NCI-H2107 (cell line): ENCODE data around the gene TMEM139.

Experiments used
- DNase-seq: peaks from one replicate; lab custom pipeline; 2025; lab: John Stamatoyannopoulos, UW

TMEM139 gene

DNA sequence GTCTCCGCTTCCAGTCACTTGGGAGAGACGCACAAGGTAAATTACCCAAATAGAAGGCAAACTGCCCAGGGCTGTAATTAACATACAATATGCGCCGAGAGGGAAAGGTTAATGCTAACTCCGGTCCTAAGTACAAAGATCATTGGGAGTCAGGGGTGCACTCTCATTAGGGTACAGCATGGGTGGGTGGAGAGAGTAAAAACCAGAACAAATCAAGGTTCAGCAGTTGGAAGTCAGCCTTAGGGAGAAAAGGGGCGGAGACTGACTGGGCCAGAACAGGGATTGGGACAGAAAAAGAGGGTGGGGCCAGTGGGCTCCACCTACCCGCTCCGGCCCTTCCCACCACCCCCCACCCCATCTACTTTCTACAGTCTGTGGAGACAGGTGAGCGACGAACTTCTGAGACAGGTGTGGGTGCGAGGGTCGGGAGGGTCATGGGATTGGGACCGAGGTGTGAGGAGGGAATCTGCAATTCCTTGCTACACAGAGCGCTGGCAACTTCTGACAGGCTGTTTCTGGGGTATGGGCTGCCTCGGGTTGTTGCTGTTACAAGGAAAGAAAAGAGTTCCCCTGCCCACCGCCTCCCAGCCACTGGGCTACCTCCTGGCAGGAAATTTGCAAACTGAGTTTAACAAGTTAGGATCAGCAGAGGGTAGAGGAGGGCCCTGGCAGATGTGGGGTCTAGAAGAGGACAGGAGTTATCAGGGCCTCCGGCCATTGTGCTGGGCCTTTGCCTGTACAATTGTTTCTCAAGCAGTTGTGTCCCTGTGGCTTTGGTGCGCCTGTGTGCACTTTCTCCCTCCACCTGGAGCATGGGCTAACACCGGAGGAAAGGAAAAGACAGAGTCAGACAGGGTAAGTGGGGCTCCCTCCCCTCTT, at the start of gene TMEM139:
TSS of gene TMEM139 (plus strand) at position 368 of the 879 bp plus-strand sequence. CDS start 1,000 bp downstream, outside the sequence.
- DNase-seq: no peak

DNA sequence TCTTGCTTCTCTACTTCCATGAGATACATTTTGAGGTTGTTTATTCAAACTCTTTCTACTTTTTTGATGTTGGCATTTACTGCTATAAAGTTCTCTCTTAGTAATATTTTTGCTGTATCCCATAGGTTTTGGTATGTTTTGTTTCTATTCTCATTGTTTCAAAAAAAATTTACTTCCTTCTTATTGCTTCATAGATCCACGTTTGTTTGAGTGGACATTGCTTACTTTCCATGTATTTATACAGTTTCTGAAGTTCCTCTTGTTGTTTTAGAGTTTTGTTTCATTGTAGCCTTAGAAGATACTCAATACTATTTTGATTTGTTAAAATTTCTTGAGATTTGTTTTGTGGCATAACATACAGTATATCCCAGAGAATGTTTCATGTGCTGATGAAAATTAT, 49.2 kb upstream of the TMEM139 start:
- DNase-seq: no peak

DNA sequence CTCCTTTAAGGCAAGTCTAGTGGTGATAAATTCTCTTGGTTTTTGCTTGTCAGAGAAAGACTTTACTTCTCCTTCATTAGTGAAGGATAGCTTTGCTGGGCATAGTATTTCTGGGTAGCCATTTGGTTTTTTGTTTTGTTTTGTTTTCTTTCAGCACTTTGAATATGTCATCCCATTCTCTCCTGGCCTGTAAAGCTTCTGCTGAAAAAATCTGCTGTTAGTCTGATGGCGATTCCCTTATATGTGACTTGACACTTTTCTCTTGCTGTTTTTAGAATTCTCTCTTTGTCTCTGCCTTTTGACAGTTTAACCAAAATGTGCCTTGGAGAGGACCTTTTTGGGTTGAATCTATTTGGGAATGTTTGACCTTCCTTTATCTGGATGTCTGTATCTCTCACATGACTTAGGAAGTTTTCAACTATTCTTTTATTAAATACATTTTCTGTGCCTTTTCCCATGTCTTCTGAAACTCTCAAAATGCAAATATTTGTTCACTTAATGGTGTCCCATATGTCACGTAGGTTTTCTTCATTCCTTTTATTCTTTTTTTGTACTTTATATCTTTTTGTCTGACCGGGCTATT, 48.3 kb upstream of the TMEM139 start:
- DNase-seq: no peak

DNA sequence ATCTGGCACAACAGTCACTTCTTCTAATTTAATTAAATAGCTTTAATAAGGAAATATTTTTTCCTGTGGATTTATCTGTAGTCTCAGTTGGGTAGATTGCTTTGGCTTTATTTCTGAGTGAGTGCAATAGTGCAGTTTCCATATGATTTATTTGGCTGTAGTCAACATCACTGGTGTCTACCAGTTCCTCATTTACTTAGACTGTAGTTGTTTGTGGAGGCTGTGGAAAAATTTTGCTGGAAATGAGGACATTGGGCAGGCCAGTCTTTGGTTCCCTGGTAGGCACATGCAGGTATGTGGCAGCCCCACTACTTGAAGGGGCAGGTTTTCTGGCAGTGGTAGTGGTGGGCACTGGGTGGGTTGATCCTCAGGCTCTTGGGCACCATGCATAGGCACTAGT, 47.4 kb upstream of the TMEM139 start:
- DNase-seq: no peak

DNA sequence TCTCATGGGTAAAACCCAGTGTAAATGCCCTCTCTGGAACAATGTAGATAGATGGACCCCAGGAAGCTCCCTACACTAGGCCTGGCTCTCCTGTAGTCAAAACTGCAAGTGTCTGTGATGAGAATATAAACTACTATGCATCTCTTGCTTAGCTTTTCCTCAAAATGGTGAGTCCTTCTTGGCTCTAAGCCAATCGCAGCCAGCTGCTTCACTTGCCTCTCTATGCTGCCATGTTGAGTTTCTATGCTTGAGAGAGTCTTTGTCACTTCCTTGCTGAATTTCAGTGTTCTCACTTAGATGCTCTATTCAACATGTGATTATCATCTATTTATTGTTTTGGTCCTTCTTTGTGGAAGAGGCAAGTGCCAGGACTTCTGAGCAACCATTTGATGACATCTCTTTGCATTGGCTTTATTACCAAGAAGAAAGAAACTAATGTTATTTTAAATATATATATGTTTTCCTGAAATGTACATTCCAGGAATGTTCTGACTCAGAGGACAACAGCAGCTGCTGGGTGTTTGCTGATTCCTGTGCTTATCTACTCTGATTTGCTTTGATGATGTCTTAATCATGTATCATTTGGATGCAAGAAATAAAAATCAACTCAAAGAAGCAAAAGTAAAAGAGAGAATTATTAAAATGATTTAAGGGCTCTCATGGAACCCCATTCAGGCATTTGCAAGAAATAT, 46.3 kb upstream of the TMEM139 start:
- no peak for DNase-seq

DNA sequence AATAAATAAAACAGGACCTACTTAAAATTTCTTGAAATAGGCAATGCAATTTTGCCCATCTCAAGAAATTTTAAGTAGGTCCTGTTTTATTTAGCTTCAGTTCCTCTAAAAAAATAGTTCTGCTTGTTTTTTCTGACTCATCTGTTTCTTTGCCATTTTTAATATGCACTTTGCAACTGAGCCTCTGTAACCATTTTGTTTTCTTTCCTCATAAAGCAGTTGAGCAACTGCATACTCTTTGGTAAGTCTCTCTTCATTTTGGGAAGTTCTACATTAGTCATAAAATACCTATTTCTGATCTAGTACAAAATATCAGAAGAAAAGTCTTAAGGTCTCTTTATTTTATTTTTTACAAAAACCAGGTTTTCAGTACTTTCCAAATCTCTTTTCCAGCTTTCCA, 44.9 kb upstream of the TMEM139 start:
- DNase-seq: no peak

DNA sequence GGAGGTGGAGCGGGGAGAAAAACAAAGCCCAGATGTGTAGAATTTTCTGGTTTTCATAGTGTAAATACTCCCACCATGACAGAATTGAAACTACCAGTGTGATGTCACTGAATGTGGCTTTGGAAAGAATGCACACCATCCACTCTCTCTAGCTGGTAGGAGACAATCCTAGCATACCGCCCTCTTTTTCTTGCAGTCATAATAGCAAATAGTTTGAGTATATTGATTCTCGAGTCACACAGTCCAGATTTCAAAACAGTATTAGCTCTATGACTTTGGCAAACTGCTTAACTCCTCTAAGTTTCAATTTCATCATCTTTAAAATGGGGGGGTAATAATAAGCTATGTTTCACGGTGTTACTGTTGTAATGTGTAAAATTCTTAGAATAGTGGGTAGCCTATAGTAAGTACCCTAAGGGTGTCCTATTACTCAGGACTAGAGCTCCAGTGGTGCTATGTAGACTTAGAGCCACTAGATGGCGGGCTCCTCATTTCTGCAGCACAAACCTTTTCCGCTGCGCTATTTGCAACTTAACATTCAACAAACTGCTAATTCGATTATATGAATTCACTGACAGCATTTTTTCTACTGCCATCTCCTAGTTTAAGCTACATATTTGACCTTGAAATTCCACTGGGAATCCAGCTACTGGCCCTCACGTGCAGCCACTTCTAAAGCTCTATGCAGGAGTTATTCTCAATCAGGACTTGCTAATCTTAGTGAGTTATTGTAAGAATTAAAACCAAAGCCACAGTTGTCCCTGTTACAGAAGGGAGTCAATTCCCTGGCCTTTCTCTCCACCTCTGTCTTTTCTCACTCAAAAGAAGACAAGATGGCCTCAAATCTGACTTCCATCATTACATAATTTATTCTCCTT, 44.2 kb upstream of the TMEM139 start:
- peak; percentile 60 for DNase-seq

DNA sequence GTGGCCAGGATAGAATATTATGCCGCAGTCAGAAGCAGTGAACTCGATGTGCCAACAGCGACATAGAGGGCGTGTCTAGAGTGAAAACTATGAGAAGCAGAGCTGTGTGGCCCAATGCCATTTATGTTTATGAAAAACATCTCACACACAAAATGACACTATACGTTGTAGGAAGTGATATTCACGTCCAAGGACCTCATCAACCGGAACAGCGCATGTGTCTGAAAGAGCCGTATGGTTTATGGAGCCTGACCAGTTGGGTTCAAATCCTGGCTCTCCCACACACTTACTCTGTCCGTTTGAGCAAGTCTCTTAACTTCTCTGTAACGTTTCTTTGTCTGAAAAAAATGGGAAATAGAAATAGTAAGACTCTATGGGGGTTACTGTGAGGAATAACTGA, 42.5 kb upstream of the TMEM139 start:
- no peak for DNase-seq

DNA sequence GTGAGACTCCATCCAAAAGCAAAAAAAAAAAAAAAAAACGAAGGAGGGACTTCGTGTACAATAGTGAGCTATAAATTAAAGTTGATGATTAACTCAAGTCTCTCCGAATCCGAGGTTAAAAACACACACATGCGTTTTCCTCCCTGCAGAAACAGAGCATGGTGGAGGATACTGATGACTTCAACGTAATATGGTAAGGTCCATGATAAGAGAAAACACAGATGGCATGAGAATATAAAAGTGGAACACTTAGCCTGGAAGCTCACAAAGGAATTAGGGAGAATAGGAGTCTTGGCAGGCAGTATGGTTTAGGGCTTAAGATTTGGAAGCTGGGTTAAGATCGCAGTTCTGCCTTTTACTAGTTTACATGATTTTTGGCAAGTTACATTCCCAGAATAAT, 41.6 kb upstream of the TMEM139 start:
- DNase-seq: no peak

DNA sequence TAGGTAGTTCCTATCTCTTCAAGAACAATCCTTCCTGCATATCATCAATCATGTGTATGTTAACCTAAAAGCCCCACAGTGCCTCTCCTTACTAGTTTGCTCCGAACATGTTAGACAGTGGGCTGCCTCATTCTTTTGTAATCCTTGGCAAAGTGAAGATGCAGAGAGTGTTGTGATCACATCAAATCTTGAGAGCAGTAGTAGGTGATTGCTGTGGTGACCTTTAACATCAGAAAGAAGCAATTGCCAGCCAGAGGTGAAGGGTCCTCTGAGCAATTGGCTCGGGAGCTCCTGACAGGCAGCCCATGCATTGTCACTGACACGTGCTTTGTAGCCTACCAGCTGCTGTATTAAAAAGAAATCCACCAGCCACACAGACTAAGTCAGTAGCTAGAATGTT, 41.1 kb upstream of the TMEM139 start:
- DNase-seq: no peak

DNA sequence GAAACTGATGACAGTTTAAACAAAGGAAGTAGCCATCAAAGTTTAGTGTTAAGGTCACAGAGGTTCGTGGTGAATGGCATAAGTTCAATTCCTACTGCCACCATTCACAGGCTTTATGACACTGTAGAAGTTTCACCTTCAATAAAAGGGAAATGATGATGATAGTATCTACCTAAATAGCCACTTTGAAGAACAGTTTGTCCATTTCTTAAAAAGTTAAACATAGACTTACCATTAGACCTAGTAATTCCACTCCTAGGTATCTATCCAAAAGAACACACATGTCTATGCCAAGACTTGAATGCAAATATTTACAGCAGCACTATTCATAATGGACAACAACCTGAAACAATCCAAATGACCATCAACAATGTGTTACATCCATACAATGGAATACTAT, 40.4 kb upstream of the TMEM139 start:
- no peak for DNase-seq

DNA sequence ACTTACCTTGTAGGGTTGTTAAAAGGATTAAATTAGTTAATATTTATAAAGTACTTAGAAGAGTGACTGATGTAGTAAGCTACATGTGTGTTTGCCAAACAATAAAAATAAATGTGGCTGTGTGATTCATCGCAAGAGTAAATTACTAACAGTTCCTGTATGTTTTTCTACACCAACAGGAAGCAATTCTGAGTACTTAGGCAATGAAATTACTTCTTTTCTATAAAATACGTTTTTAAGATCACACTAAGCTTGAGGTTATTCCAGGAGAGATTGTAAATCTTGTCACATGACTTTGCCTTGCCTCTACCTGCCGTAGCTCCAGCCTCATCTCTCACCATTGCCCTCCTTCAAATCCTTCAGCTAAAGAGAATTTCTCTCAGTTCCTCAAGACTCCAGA, 39.6 kb upstream of the TMEM139 start:
- no peak for DNase-seq

DNA sequence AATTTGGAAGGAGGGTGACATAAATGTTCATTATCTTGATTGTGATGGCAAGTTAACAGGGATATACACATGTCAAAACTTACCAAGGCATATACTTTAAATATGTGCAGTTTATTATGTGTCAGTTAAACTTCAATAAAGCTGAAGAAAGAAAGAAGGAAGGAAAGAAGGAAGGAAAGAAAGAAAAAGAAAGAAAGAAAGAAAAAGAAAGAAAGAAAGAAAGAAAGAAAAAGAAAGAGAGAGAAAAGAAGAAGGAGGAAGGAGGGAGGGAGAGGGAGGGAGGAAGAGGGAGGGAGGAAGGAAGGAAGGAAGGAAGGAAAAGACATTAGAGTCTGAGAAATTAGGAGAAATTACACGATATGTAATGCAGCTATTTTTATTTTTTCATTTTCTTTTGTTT, 37.4 kb upstream of the TMEM139 start:
- no peak for DNase-seq

DNA sequence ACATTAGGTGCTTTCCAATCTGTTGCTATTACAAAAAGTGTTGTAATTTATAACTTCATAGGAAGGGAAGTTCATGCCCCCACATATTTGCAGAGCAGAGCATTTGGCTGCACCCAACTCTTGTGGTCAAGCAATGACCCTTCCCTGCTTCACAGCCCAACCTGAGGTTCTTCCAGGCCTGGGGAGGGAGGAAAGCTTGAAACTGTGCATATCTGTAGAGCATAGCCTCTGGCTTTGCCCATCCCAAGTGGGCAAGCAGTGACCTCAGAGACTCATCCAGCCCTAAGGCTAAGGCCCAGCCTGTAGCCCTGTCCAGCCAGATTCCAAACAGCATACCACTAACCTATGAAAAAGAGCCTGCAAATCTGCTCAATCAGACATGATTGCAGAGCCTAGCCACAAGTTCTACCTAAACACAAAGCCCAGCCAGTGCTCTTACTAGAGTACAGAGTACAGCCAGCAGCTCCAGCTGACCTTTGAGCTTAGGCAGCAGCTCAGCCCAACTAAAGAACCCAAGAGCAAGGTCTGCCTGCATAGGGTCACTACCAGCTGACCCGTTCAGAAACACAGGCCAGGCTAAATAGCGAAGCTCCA, 35.9 kb upstream of the TMEM139 start:
- no peak for DNase-seq

DNA sequence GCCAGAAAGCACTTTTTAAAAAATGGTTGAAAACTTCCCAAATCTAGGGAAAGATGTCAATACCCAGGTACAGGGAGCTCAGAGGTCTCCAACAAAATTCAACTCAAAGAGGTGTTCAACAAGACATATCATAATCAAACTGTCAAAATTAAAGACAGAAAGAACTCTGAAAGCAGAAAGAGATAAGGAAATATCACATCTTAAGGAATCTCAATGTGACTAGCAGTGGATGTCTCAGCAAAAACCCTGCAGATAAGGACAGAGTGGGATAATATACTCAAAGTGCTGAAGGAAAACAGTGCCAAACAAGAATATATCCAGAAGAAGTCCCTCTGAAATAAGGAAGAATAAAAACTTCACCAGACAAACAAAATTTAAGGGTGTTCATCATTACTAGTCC, 34.6 kb upstream of the TMEM139 start:
- DNase-seq: no peak

DNA sequence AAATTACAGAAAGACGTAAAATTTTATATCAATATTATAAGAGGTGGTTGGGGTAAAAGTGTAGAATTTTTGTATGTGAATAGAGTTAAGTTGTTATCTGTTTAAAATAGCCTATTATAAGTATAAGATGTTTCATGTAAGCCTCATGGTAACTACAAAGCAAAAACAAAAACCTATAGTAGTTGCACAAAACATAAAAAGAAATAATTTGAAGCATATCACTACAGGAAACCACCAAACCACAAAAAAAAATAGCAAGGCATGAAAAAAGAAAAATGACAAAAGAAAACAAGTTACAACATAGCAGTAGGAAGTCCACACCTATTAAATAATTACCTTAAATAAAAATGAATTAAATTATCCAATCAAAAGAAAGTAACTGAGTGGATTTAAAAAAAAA, 33.9 kb upstream of the TMEM139 start:
- no peak for DNase-seq

DNA sequence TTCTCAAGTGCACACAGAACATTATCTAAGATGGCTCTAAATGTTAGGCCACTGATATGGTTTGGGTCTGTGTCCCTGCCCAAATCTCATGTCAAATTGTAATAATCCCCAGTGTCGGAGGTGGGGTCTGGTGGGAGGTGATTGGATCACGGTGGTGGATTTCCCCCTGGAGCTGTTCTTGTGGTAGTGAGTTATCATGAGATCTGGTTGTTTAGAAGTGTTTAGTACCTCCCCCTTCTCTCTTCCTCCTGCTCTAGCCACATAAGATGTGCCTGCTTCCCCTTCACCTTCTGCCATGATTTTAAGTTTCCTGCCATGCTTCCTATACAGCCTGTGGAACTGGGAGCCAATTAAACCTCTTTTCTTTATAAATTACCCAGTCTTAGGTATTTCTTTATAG, 32.8 kb upstream of the TMEM139 start:
- DNase-seq: no peak

DNA sequence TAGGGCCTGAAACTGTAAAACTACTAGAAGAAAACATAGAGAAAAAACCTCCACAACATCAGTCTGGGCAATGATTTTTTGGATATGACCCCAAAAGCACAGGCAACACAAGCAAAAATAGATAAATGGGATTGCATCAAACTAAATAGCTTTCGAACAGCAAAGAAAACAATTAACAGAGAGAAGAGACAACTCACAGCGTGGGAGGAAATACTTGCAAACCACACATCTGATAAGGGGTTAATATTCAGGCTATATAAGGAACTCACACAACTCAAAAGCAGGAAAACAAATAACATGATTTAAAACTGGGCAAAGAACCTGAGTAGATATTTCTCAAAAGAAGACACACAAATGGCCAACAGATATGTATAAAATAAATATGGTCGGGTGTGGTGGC, 29.2 kb upstream of the TMEM139 start:
- no peak for DNase-seq

DNA sequence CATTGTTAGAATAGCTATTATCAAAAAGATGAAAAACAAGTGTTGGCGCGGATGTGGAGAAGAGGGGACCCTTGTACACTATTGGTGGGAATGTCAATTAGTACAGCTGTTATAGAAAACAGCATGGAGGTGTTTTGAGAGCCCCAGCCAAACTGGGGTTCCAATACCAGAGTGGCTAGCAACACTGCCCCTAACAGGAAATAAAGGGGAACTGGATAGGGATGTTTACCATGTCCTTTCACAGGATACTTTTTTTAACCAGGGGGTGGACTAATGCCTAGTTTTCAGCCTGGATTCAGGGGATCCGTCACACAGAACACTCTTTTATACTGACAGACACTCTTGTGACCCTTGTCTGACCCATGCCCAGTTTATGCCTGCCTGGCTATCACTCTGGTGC, 28.4 kb upstream of the TMEM139 start:
- no peak for DNase-seq

DNA sequence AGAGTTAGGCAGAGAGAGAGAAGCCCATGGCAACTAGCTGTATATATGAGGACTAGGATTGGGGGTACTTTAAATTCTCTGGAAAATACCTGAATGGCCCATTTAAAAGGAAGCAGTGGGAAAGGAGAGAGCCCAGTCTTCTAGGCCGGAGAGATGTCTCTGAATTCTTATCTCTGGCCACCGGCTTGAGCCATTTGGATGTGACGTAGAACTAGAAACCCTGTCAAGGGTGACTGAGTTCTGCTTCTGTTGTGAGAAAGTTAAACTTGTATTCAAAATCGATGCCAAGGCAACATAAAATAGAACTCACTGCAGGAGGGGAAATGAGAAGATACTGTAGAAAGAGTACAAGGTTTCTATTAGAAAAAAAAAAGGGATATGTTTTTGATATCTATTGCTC, 27.8 kb upstream of the TMEM139 start:
- DNase-seq: no peak

DNA sequence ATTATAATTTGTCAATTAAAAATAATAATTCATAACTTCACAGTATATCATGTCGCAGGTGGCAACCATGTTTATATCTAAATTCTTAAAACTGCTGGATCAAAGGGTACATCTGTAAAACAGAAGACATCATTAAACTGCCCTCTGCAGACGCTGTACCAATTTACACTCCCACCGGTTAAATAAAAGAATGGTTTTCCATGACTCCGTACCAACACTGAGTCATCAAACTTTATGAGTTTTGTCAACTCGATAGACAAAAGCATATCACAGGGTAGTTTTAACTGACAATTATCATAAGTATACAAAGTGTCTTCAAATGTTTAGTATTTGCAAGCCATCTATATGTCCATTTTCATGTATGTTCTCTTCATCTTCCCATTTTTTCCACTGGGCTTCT, 27.3 kb upstream of the TMEM139 start:
- no peak for DNase-seq

DNA sequence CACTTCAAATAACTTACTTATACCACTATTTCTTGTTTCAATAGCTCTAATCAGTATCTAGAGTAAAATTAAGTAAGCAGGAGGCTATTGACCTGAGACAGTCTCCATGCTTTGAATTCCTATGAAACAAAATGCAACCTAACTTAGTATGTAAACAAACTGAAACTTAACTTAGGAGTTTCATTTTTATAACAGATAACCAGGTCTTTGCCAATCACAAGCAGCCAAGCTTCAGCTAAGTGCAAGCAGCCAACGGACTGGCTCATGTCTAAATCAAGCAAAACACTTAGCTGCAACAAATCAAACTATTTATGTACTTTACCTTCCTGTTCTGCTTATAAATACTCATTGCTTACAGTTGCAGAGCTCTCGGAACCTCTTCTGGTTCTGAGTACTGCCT, 25.9 kb upstream of the TMEM139 start:
- no peak for DNase-seq
